HepG2 (cell line): ENCODE data around the gene ENAH.

Source experiments
- ATF7 ChIP-seq, 2 experiments: fragments of 450-650 bp in 1 of 2; sonication (generic) in 1 of 2; formaldehyde crosslinking in 1 of 2; IDR thresholded peaks; 2 replicates each; pipeline versions ENCODE4 v1.4.0 to v1.6.1; 2016 to 2020; ENCODE audit warnings: antibody characterized with exemption in 1 of 2, mild to moderate bottlenecking in 1 of 2, missing genetic modification reagents in 1 of 2
- ETV5 ChIP-seq: IDR thresholded peaks from 2 replicates; pipeline ENCODE4 v1.6.1; 2018; ENCODE audit warnings: missing biosample characterization, missing genetic modification reagents, inconsistent platforms, borderline replicate concordance
- FOSL1 ChIP-seq: sonication (generic); formaldehyde crosslinking; IDR thresholded peaks from 2 replicates; pipeline ENCODE4 v1.9.0; 2021; ENCODE audit warnings: missing genetic modification reagents, borderline replicate concordance
- NRL ChIP-seq: sonication (generic); formaldehyde crosslinking; IDR thresholded peaks from 2 replicates; pipeline ENCODE4 v1.5.0; 2020; ENCODE audit warnings: missing genetic modification reagents, mild to moderate bottlenecking, moderate library complexity, borderline replicate concordance
- RAD51 ChIP-seq: fragments of 450-650 bp; IDR thresholded peaks from 2 replicates; pipeline ENCODE4 v1.6.1; 2016; ENCODE audit warnings: borderline replicate concordance
- RFX3 ChIP-seq: IDR thresholded peaks from 2 replicates; pipeline ENCODE4 v1.6.1; 2016; ENCODE audit warnings: missing biosample characterization, missing genetic modification reagents
- SMARCC2 ChIP-seq: fragments of 450-650 bp; IDR thresholded peaks from 2 replicates; pipeline ENCODE4 v1.6.1; 2017; ENCODE audit warnings: antibody characterized with exemption, mild to moderate bottlenecking
- SP1 ChIP-seq, 2 experiments: fragments of 450-650 bp in 1 of 2; sonication (generic) in 1 of 2; formaldehyde crosslinking in 1 of 2; IDR thresholded peaks; 2 replicates each; pipeline versions ENCODE4 v1.4.0 to v1.6.1; 2016 to 2020; ENCODE audit warnings: missing genetic modification reagents in 1 of 2
- ZNF274 ChIP-seq: sonication (generic); formaldehyde crosslinking; IDR thresholded peaks from 2 replicates; pipeline ENCODE4 v1.5.1; 2020; ENCODE audit warnings: mild to moderate bottlenecking, missing genetic modification reagents
- ZNF660 ChIP-seq: sonication (generic); formaldehyde crosslinking; IDR thresholded peaks from 2 replicates; pipeline ENCODE4 v1.5.1; 2020; ENCODE audit warnings: mild to moderate bottlenecking, low read depth, missing genetic modification reagents, borderline replicate concordance
- ZNF841 ChIP-seq: sonication (generic); formaldehyde crosslinking; IDR thresholded peaks from 2 replicates; pipeline ENCODE4 v1.8.1; 2023; ENCODE audit warnings: missing genetic modification reagents, borderline replicate concordance
- TF ChIP-seq, protein P1 (sequence below): sonication (generic); formaldehyde crosslinking; IDR thresholded peaks from 2 replicates; pipeline ENCODE4 v1.5.0; 2020; ENCODE audit warnings: mild to moderate bottlenecking, missing genetic modification reagents, moderate library complexity
- TF ChIP-seq, protein P2 (sequence below): IDR thresholded peaks from 2 replicates; pipeline ENCODE4 v1.6.1; 2016; ENCODE audit warnings: low read depth, missing genetic modification reagents, missing compliant biosample characterization

DNA sequence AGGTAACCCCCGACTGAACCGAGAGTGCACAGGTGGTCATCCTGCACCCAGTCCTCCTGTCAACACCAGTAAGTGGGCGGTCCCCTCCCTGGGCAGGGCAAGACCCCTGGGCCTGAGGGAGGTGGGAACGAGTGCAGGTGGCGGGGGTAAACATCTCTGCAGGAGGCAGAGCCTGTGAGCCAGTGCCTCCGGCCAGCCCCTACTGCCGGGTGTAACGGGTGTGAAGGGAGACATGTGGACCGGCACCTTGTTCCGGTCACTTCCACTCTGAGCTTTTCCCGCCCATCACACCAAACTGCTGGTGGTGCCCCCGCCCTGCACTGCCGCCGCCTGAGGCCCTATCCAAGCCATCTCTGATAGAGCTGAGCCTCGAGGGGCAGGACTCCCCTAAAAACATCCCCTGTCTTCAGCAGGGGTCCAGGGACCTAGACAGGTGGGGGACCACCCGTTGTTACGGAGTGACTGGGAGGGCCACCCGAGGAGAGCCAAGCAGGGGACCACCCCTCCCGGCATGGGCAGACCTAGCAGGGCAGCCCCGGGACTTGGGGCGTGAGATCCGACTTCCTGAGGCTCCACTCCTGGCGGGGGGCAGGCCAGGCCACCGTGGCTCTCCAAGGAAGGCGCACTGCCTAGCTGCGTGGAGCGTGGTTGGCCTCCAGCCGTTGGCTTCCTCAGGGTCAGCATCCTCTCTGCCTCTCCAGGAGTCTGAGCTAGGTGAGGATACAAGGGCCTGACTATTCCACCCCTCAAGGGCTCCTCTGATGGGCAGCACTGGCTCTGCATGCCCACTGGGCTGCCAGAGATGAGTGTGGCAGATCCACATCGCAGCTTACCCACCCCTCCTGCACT is 181.2 kb downstream of the ENAH start:
- TF ChIP-seq, protein P1, sequence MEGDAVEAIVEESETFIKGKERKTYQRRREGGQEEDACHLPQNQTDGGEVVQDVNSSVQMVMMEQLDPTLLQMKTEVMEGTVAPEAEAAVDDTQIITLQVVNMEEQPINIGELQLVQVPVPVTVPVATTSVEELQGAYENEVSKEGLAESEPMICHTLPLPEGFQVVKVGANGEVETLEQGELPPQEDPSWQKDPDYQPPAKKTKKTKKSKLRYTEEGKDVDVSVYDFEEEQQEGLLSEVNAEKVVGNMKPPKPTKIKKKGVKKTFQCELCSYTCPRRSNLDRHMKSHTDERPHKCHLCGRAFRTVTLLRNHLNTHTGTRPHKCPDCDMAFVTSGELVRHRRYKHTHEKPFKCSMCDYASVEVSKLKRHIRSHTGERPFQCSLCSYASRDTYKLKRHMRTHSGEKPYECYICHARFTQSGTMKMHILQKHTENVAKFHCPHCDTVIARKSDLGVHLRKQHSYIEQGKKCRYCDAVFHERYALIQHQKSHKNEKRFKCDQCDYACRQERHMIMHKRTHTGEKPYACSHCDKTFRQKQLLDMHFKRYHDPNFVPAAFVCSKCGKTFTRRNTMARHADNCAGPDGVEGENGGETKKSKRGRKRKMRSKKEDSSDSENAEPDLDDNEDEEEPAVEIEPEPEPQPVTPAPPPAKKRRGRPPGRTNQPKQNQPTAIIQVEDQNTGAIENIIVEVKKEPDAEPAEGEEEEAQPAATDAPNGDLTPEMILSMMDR: no peak
- TF ChIP-seq ZNF274 (CRISPR knock-in tag) (no peak), SMARCC2 (no peak), RAD51 (no peak), SP1 (IDR thresholded peaks at IDR 0.05) (no peak), SP1 (CRISPR knock-in tag; IDR thresholded peaks at IDR 0.05) (no peak), ETV5 (CRISPR knock-in tag) (no peak), ZNF660 (CRISPR knock-in tag) (no peak), ZNF841 (no peak), FOSL1 (CRISPR knock-in tag) (no peak), RFX3 (CRISPR knock-in tag) (no peak), ATF7 (IDR thresholded peaks at IDR 0.05) (no peak), ATF7 (CRISPR knock-in tag; IDR thresholded peaks at IDR 0.05) (no peak), NRL (CRISPR knock-in tag) (no peak)
- TF ChIP-seq, protein P2, sequence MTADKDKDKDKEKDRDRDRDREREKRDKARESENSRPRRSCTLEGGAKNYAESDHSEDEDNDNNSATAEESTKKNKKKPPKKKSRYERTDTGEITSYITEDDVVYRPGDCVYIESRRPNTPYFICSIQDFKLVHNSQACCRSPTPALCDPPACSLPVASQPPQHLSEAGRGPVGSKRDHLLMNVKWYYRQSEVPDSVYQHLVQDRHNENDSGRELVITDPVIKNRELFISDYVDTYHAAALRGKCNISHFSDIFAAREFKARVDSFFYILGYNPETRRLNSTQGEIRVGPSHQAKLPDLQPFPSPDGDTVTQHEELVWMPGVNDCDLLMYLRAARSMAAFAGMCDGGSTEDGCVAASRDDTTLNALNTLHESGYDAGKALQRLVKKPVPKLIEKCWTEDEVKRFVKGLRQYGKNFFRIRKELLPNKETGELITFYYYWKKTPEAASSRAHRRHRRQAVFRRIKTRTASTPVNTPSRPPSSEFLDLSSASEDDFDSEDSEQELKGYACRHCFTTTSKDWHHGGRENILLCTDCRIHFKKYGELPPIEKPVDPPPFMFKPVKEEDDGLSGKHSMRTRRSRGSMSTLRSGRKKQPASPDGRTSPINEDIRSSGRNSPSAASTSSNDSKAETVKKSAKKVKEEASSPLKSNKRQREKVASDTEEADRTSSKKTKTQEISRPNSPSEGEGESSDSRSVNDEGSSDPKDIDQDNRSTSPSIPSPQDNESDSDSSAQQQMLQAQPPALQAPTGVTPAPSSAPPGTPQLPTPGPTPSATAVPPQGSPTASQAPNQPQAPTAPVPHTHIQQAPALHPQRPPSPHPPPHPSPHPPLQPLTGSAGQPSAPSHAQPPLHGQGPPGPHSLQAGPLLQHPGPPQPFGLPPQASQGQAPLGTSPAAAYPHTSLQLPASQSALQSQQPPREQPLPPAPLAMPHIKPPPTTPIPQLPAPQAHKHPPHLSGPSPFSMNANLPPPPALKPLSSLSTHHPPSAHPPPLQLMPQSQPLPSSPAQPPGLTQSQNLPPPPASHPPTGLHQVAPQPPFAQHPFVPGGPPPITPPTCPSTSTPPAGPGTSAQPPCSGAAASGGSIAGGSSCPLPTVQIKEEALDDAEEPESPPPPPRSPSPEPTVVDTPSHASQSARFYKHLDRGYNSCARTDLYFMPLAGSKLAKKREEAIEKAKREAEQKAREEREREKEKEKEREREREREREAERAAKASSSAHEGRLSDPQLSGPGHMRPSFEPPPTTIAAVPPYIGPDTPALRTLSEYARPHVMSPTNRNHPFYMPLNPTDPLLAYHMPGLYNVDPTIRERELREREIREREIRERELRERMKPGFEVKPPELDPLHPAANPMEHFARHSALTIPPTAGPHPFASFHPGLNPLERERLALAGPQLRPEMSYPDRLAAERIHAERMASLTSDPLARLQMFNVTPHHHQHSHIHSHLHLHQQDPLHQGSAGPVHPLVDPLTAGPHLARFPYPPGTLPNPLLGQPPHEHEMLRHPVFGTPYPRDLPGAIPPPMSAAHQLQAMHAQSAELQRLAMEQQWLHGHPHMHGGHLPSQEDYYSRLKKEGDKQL (CRISPR knock-in tag): no peak
